Muscle of back (tissue), 11 donors: ENCODE results near the gene ANKRD28. TPM values are rescaled to one million over a fixed set of nuclear protein-coding genes. Genes with fewer than 3 reads are reported as not detected.

Source experiments
- DNase-seq, 3 donors: peaks; one replicate each; pipeline versions ENCODE4 v3.0.0 to v3.0.0-alpha.2; 2013
- polyA plus RNA-seq, 10 donors: library from polyadenylated mRNA; unstranded; fragments of 120-200 nt; gene quantifications; one replicate each; pipeline ENCODE4 v1.2.1, GENCODE V29; 2013; ENCODE audit not compliant: insufficient read length in 10 of 10

The ANKRD28 gene
- polyA plus RNA-seq, 10 donors: 16.7 to 38.9 (median 27.5) TPM

- DNase-seq: no peak
Measured at GRCh38 chr3:15667484-15667883, 130.3 kb downstream of the ANKRD28 start.

- DNase-seq: no peak
Measured at GRCh38 chr3:15666277-15666676, 131.5 kb downstream of the ANKRD28 start.

GRCh38 chr3:15665510-15666150 lies 132.1 kb downstream of the ANKRD28 start:
- DNase-seq: no peak

GRCh38 chr3:15664144-15664543 lies 133.6 kb downstream of the ANKRD28 start:
- no peak for DNase-seq

GRCh38 chr3:15660055-15660935 lies 137.5 kb downstream of the ANKRD28 start:
- DNase-seq: no peak

- DNase-seq: no peak
Measured at GRCh38 chr3:15659254-15659975, 138.4 kb downstream of the ANKRD28 start.

- no peak for DNase-seq
Measured at GRCh38 chr3:15657016-15657415, 140.8 kb downstream of the ANKRD28 start.

GRCh38 chr3:15656342-15656741 lies 141.4 kb downstream of the ANKRD28 start:
- DNase-seq: no peak

GRCh38 chr3:15654891-15655290 lies 142.9 kb downstream of the ANKRD28 start:
- no peak for DNase-seq

- no peak for DNase-seq
Measured at GRCh38 chr3:15654127-15654526, 143.7 kb downstream of the ANKRD28 start.

GRCh38 chr3:15653321-15653720 lies 144.5 kb downstream of the ANKRD28 start:
- DNase-seq: no peak

GRCh38 chr3:15651396-15651795 lies 146.4 kb downstream of the ANKRD28 start:
- peak in 1 of 3 donors; percentile 41 for DNase-seq

- DNase-seq: no peak
Measured at GRCh38 chr3:15649858-15650257, 147.9 kb downstream of the ANKRD28 start.

- DNase-seq: no peak
Measured at GRCh38 chr3:15649341-15649740, 148.4 kb downstream of the ANKRD28 start.

- DNase-seq: peak; percentile 55 to 92 (median 75)
Measured at GRCh38 chr3:15647611-15648167, 150.1 kb downstream of the ANKRD28 start.

GRCh38 chr3:15646851-15647511 lies 150.8 kb downstream of the ANKRD28 start:
- DNase-seq: peak; percentile 69 to 97 (median 85)

GRCh38 chr3:15645740-15646501 lies 151.9 kb downstream of the ANKRD28 start:
- DNase-seq: peak; percentile 76 to 91 (median 82)

GRCh38 chr3:15645246-15645645 lies 152.5 kb downstream of the ANKRD28 start:
- no peak for DNase-seq

- no peak for DNase-seq
Measured at GRCh38 chr3:15638891-15639262, 158.9 kb downstream of the ANKRD28 start.

GRCh38 chr3:15638193-15638890 lies 159.4 kb downstream of the ANKRD28 start:
- DNase-seq: no peak
